SK-N-SH (cell line): ENCODE measurements around the gene ZRANB3. TPM values are rescaled to one million over a fixed set of nuclear protein-coding genes. Genes with fewer than 3 reads are reported as not detected.

Experiments
- CTCF ChIA-PET: fragments of 300-600, 350-600 bp; formaldehyde crosslinking; extraction: SDS; loops from one replicate; lab custom pipeline; 2021; lab: Yijun Ruan, JAX
- POLR2A ChIA-PET: fragments of 350-600 bp; sonication (Branson Sonifier 250); formaldehyde crosslinking; extraction: SDS; loops from one replicate; lab custom pipeline; 2020; ENCODE audit warnings: antibody characterized with exemption, inconsistent platforms; lab: Yijun Ruan, JAX
- DNase-seq: peaks from one replicate; pipeline ENCODE4 v3.0.0; 2012
- H2AFZ ChIP-seq: fragments of 200-600 bp; sonication (generic); 2 replicates; pipeline ENCODE4 v1.8.1; 2016; ENCODE audit warnings: antibody characterized with exemption, mild to moderate bottlenecking, low read depth
- H3F3A ChIP-seq: fragments of 200-600 bp; sonication (generic); replicated peaks from 2 replicates; pipeline ENCODE3; 2016; ENCODE audit warnings: antibody characterized with exemption, mild to moderate bottlenecking; ENCODE audit not compliant: insufficient read depth
- H3K27ac ChIP-seq, 2 experiments: fragments of 200-500 bp in 1 of 2; fragments of 200-600 bp in 1 of 2; sonication (Bioruptor generic) in 1 of 2; sonication (generic), shearing (Covaris generic) in 1 of 2; 2 replicates each; pipeline versions ENCODE4 v1.5.1 to v1.6.1; 2014 to 2016; ENCODE audit warnings: low read depth in 2 of 2, inconsistent platforms in 1 of 2, low read length in 1 of 2, mild to moderate bottlenecking in 1 of 2, mixed read lengths in 1 of 2
- H3K27me3 ChIP-seq: fragments of 200-600 bp; sonication (generic), shearing (Covaris generic); 2 replicates; pipeline ENCODE4 v1.6.1; 2016; ENCODE audit warnings: mixed run types; ENCODE audit not compliant: insufficient read depth
- H3K36me3 ChIP-seq, 2 experiments: fragments of 200-500 bp in 1 of 2; fragments of 200-600 bp in 1 of 2; sonication (Bioruptor generic) in 1 of 2; sonication (generic) in 1 of 2; replicated peaks in 1 of 2; 2 replicates each; pipeline versions ENCODE3 to v1.5.1; 2014 to 2016; ENCODE audit warnings: low read length in 1 of 2, mild to moderate bottlenecking in 1 of 2; ENCODE audit not compliant: insufficient read depth in 2 of 2, control insufficient read depth in 1 of 2
- H3K4me1 ChIP-seq, 2 experiments: fragments of 200-500 bp in 1 of 2; fragments of 200-600 bp in 1 of 2; sonication (Bioruptor generic) in 1 of 2; sonication (generic), shearing (Covaris generic) in 1 of 2; 2 replicates each; pipeline versions ENCODE4 v1.5.1 to v1.6.1; 2014 to 2016; ENCODE audit warnings: low read depth in 1 of 2, low read length in 1 of 2, mixed run types in 1 of 2; ENCODE audit not compliant: insufficient read depth in 2 of 2, control insufficient read depth in 1 of 2
- H3K4me2 ChIP-seq: fragments of 200-600 bp; sonication (generic), shearing (Covaris generic); 2 replicates; pipeline ENCODE4 v1.6.1; 2017; ENCODE audit warnings: mixed run types
- H3K4me3 ChIP-seq, 2 experiments: fragments of 200-500 bp in 1 of 2; fragments of 200-600 bp in 1 of 2; sonication (Bioruptor generic) in 1 of 2; sonication (generic), shearing (Covaris generic) in 1 of 2; 2 replicates each; pipeline versions ENCODE4 v1.5.1 to v1.8.1; 2014 to 2016; ENCODE audit warnings: low read depth in 2 of 2, inconsistent platforms in 1 of 2, low read length in 1 of 2, mild to moderate bottlenecking in 1 of 2, mixed read lengths in 1 of 2, moderate library complexity in 1 of 2
- H3K79me2 ChIP-seq: fragments of 200-600 bp; sonication (generic); 2 replicates; pipeline ENCODE4 v1.8.1; 2017; ENCODE audit warnings: mild to moderate bottlenecking; ENCODE audit not compliant: insufficient read depth
- H3K9ac ChIP-seq: fragments of 200-600 bp; sonication (generic); 2 replicates; pipeline ENCODE4 v1.6.1; 2017; ENCODE audit warnings: mixed run types
- H3K9me2 ChIP-seq: fragments of 200-600 bp; sonication (generic); 2 replicates; pipeline ENCODE4 v1.6.1; 2017; ENCODE audit warnings: mixed run types
- H3K9me3 ChIP-seq: fragments of 200-600 bp; sonication (generic); 2 replicates; pipeline ENCODE4 v1.6.1; 2017; ENCODE audit warnings: mixed run types, mild to moderate bottlenecking, moderate library complexity
- H4K20me1 ChIP-seq: fragments of 200-600 bp; sonication (generic); 2 replicates; pipeline ENCODE4 v1.6.1; 2017; ENCODE audit warnings: mild to moderate bottlenecking, mixed run types; ENCODE audit not compliant: insufficient read depth
- CHD2 ChIP-seq: fragments of 150-350 bp; IDR thresholded peaks from 2 replicates; pipeline ENCODE4 v1.6.1; 2018; ENCODE audit warnings: low read length; ENCODE audit not compliant: partially characterized antibody
- EP300 ChIP-seq, 2 experiments: IDR thresholded peaks; 2 replicates each; pipeline versions ENCODE4 v1.4.0 to v1.6.1; 2012; ENCODE audit warnings: borderline replicate concordance in 1 of 2, low read depth in 1 of 2, low read length in 1 of 2
- EZH2phosphoT487 ChIP-seq: fragments of 200-600 bp; sonication (generic); IDR thresholded peaks from 2 replicates; pipeline ENCODE4 v1.6.1; 2017; ENCODE audit warnings: low read depth, mixed run types, mild to moderate bottlenecking, antibody characterized with exemption, moderate library complexity, borderline replicate concordance
- FOXJ3 ChIP-seq: sonication (generic); formaldehyde crosslinking; IDR thresholded peaks from 2 replicates; pipeline ENCODE4 v1.5.1; 2020; ENCODE audit warnings: mild to moderate bottlenecking, missing genetic modification reagents
- MAX ChIP-seq: IDR thresholded peaks from 2 replicates; pipeline ENCODE4 v1.4.0; 2012; ENCODE audit warnings: low read depth
- MXI1 ChIP-seq: IDR thresholded peaks from 2 replicates; pipeline ENCODE4 v1.6.1; 2012; ENCODE audit warnings: mild to moderate bottlenecking, low read depth, low read length, improper control_type of control experiment
- NFIC ChIP-seq: IDR thresholded peaks from 2 replicates; pipeline ENCODE4 v1.4.0; 2012; ENCODE audit warnings: borderline replicate concordance
- NRF1 ChIP-seq: IDR thresholded peaks from 2 replicates; pipeline ENCODE4 v1.6.1; 2012; ENCODE audit warnings: low read depth, mild to moderate bottlenecking, low read length
- RCOR1 ChIP-seq: fragments of 150-350 bp; IDR thresholded peaks from 2 replicates; pipeline ENCODE4 v1.6.1; 2017; ENCODE audit warnings: antibody characterized with exemption, low read length
- RFX5 ChIP-seq: IDR thresholded peaks from 2 replicates; pipeline ENCODE4 v1.6.1; 2012; ENCODE audit warnings: mild to moderate bottlenecking, improper control_type of control experiment, low read length
- SMC3 ChIP-seq: IDR thresholded peaks from 2 replicates; pipeline ENCODE4 v1.6.1; 2012; ENCODE audit warnings: low read depth, low read length, improper control_type of control experiment
- ZBTB33 ChIP-seq: IDR thresholded peaks from 2 replicates; pipeline ENCODE4 v1.4.0; 2012; ENCODE audit warnings: low read depth, borderline replicate concordance
- WGBS: methylation state at CpG from one replicate; pipeline ENCODE4 v1.1.6; 2017; ENCODE audit warnings: low lambda C conversion rate; 5-methylcytosine and 5-hydroxymethylcytosine counted together
- polyA plus RNA-seq, 3 experiments: library from polyadenylated mRNA; depleted of rRNA; stranded (reverse); fragments of >200 nt; gene quantifications; 2 replicates each; pipeline ENCODE4 v1.2.3, GENCODE V29; 2012

ZRANB3 gene
- polyA plus RNA-seq, 1 of the 3 experiments (the other 2 are of a cell fraction), result 4.1 TPM

GRCh38 chr2:135327146-135327545 lies 203.9 kb downstream of the ZRANB3 start:
- H3K27me3 ChIP-seq, result no peaks in the 10 kb centered on the region
- WGBS, result 41% methylated on average over 1 of the region's 1 CpG
- H3K79me2 ChIP-seq, result no peaks in the 10 kb centered on the region
- H3F3A ChIP-seq, result no peaks in the 10 kb centered on the region
- H2AFZ ChIP-seq, result no peak overlapping the region
- DNase-seq, result no peak
- TF ChIP-seq SMC3, result no peak
- no peak for TF ChIP-seq FOXJ3 (CRISPR knock-in tag)
- no peak for TF ChIP-seq CHD2
- TF ChIP-seq RFX5, result no peak
- TF ChIP-seq MXI1, result no peak
- no peak for TF ChIP-seq NRF1
- no peak for TF ChIP-seq EZH2phosphoT487
- TF ChIP-seq ZBTB33, result no peak
- no peak for TF ChIP-seq MAX
- no peaks in the 10 kb centered on the region for H3K36me3 ChIP-seq
- H3K9me3 ChIP-seq, result no peaks in the 10 kb centered on the region; the same call in 1 of the 2 replicates
- CTCF ChIA-PET, result no interaction called here
- H3K4me2 ChIP-seq, result no peak overlapping the region
- H4K20me1 ChIP-seq, result no peaks in the 10 kb centered on the region
- H3K4me1 ChIP-seq, result no peaks in the 10 kb centered on the region
- H3K4me3 ChIP-seq, result no peak overlapping the region
- POLR2A ChIA-PET, result no interaction called here
- no peaks in the 10 kb centered on the region for H3K9me2 ChIP-seq
- no peak overlapping the region for H3K9ac ChIP-seq
- H3K27ac ChIP-seq, result no peak overlapping the region

GRCh38 chr2:135320465-135321355 lies 210.3 kb downstream of the ZRANB3 start:
- H3K27me3 ChIP-seq, result no peaks in the 10 kb centered on the region
- H3K79me2 ChIP-seq, result no peaks in the 10 kb centered on the region
- ChIA-PET POLR2A (no interaction called here), CTCF (no interaction called here)
- peak; percentile 27 for DNase-seq
- no peaks in the 10 kb centered on the region for H3K9me3 ChIP-seq
- WGBS, result 60% methylated on average over 4 of the region's 4 CpGs
- no peak overlapping the region for H3K4me2 ChIP-seq
- H3F3A ChIP-seq, result no peaks in the 10 kb centered on the region
- H3K27ac ChIP-seq, result no peak overlapping the region
- H2AFZ ChIP-seq, result no peak overlapping the region
- no peaks in the 10 kb centered on the region for H3K9me2 ChIP-seq
- H3K4me3 ChIP-seq, result no peak overlapping the region
- H3K4me1 ChIP-seq, result no peaks in the 10 kb centered on the region; a peak in 1 of 4 replicates
- H3K9ac ChIP-seq, result no peak overlapping the region
- TF ChIP-seq EP300 (IDR thresholded peaks at IDR 0.05; ENCODE audit: borderline replicate concordance in 1 of 2, low read depth in 1 of 2, low read length in 1 of 2) (peak in 1 of 2 experiments; percentile 19; a peak in 1 of 4 replicates), NFIC (no peak), RCOR1 (0 out of 2 replicates have a peak, but pooled peaks have one; percentile 35)
- H4K20me1 ChIP-seq, result no peaks in the 10 kb centered on the region
- H3K36me3 ChIP-seq, result no peaks in the 10 kb centered on the region
